Peyer's patch (tissue), 4 donors: ENCODE results near the gene SEMA4D.
"Not testable (repeated sequence)": the region's sequence is repeated elsewhere in the genome, so short reads cannot be mapped to it uniquely, and the experiment has no call there.

ENCODE experiments used
- CTCF ChIP-seq, 6 experiments: fragments of 450-650 bp in 4 of 6; fragments of 200-600 bp in 2 of 6; sonication (generic) in 1 of 6; IDR thresholded peaks; one replicate each; pipeline ENCODE4 v1.5.1; 2017 to 2019; ENCODE audit warnings: antibody characterized with exemption in 6 of 6, mild to moderate bottlenecking in 3 of 6, moderate library complexity in 1 of 6
- POLR2A ChIP-seq, 2 donors: fragments of 450-650 bp; IDR thresholded peaks; one replicate each; pipeline ENCODE4 v1.5.1; 2017; ENCODE audit warnings: antibody characterized with exemption in 2 of 2, mild to moderate bottlenecking in 2 of 2, moderate library complexity in 2 of 2

GRCh38 chr9:89480372-89480771 is 17.5 kb downstream of the SEMA4D start:
- TF ChIP-seq CTCF, POLR2A (IDR thresholded peaks at IDR 0.05): not testable (repeated sequence)
